ENCODE data around the gene HBS1L. TPM values are rescaled to one million over a fixed set of nuclear protein-coding genes. Genes with fewer than 3 reads are reported as not detected.

Gene HBS1L
- total and polyA plus RNA-seq, 11 donors = 23.6 to 101 (median 81.3) TPM

- no peak for TF ChIP-seq CTCF (IDR thresholded peaks at IDR 0.05)
- Histone ChIP-seq H3K27ac (no peak overlapping the region), H3K4me3 (no peak overlapping the region), H3K27me3 (no peaks in the 10 kb centered on the region), H3K36me3 (peaks cover 0 to 24% (median under 1%) of the 10 kb centered on the region in 9 donors), H3K4me1 (peaks cover 0 to 3% (median 0%) of the 10 kb centered on the region in 12 donors), H3K9me3 (no peaks in the 10 kb centered on the region)
- intact Hi-C loops (cut with DNase I) = no loop called here
- DNase-seq = no peak
- no peak for ATAC-seq
- WGBS, 4 donors = 81 to 92% (median 87%) methylated on average over 2 of the region's 2 CpGs
These were observed 28.8 kb downstream of the HBS1L start for GRCh38 chr6:135025775-135026174.

- intact Hi-C loops (cut with DNase I) = no loop called here
- Histone ChIP-seq H3K36me3 (peaks cover 0 to 18% (median 0%) of the 10 kb centered on the region in 9 donors), H3K4me3 (no peak overlapping the region), H3K4me1 (peaks cover 0 to 3% (median 0%) of the 10 kb centered on the region in 12 donors), H3K27me3 (no peaks in the 10 kb centered on the region), H3K27ac (no peak overlapping the region), H3K9me3 (no peaks in the 10 kb centered on the region)
- ATAC-seq = no peak
- WGBS, 4 donors = 91 to 99% (median 91%) methylated on average over 2 of the region's 2 CpGs
- TF ChIP-seq POLR2A (IDR thresholded peaks at IDR 0.05) = no peak
- no peak for TF ChIP-seq CTCF (IDR thresholded peaks at IDR 0.05)
- no peak for DNase-seq
These were observed 29.4 kb downstream of the HBS1L start for GRCh38 chr6:135025175-135025574.

GRCh38 chr6:135022050-135022697 is 32.4 kb downstream of the HBS1L start:
- ATAC-seq (no peak), DNase-seq (no peak)
- Histone ChIP-seq H3K36me3 (no peaks in the 10 kb centered on the region), H3K4me3 (no peak overlapping the region), H3K9me3 (no peaks in the 10 kb centered on the region), H3K27me3 (no peaks in the 10 kb centered on the region), H3K27ac (peak overlapping the region in 1 of 12 donors; percentile 13), H3K4me1 (no peaks in the 10 kb centered on the region)
- intact Hi-C loops (cut with DNase I) = no loop called here
- 87 to 91% (median 90%) methylated on average over 2 of the region's 2 CpGs for WGBS, 4 donors
- no peak for TF ChIP-seq POLR2A (IDR thresholded peaks at IDR 0.05)
- TF ChIP-seq CTCF (IDR thresholded peaks at IDR 0.05) = no peak

GRCh38 chr6:135021310-135022049 is 33.1 kb downstream of the HBS1L start:
- H3K27me3 ChIP-seq = no peaks in the 10 kb centered on the region
- intact Hi-C loops (cut with DNase I) = no loop called here
- no peaks in the 10 kb centered on the region for H3K36me3 ChIP-seq
- no peak overlapping the region for H3K4me3 ChIP-seq
- DNase-seq (no peak), ATAC-seq (no peak)
- H3K27ac ChIP-seq = peak overlapping the region in 1 of 12 donors; percentile 13
- 71 to 94% (median 79%) methylated on average over 4 of the region's 4 CpGs for WGBS, 4 donors
- H3K4me1 ChIP-seq = no peaks in the 10 kb centered on the region
- H3K9me3 ChIP-seq = no peaks in the 10 kb centered on the region
- TF ChIP-seq CTCF (IDR thresholded peaks at IDR 0.05) = no peak
- TF ChIP-seq POLR2A (IDR thresholded peaks at IDR 0.05) = no peak
